ENCODE measurements around the gene NRIP2. TPM values are rescaled to one million over a fixed set of nuclear protein-coding genes. Genes with fewer than 3 reads are reported as not detected.

Gene NRIP2
- total RNA-seq, 1 experiment from 2014 or later, result not detected

DNA sequence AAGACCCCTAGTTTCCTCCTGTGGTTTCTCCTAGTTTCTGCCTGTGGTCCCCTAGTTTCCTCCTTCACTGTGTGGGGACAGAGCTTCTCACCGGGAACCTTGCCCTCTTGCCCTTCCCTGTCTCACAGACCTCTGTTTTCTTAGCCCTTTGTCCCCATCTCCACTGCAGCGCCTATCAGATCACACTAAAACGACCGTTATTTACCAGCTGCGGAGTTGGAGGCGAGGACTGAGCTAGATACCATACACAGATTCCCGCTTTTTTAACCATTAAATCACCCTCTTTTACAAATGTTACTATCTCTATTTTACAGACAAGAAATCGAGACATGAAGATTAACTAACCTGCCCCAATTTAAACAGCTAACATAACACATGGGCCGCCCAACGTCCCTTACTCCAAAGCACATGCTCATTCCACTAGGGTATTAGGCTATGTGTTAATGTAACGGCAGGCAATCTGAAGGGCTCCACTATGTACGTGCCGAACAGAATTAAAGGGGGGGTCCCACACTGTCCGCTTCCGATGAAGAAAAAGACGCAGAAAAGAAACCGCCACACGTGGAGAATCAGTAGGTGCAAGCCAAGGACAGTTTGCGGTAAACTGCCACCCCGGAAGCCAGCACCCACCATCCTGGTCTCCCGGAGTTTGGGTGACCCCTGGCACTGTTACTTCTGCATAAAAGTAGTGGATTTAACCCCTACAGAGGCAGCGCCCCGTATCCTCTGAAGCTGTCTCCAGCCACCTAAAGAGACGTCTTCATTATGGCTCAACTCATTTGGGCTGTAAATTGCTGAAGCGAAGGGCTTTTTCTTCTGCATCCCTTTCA, 41.9 kb downstream of the NRIP2 start:
- Histone ChIP-seq H3K27me3 (ENCODE audit: control insufficient read depth, insufficient read depth, low read length) (peaks cover 2% of the 10 kb centered on the region; the same call in 1 of the 2 replicates), H3K36me3 (replicated peaks; ENCODE audit: control insufficient read depth, insufficient read depth, low read length) (peaks cover 12% of the 10 kb centered on the region), H3K4me3 (ENCODE audit: insufficient read depth, low read depth, low read length) (no peak overlapping the region)
- DNase-seq, result no peak

DNA sequence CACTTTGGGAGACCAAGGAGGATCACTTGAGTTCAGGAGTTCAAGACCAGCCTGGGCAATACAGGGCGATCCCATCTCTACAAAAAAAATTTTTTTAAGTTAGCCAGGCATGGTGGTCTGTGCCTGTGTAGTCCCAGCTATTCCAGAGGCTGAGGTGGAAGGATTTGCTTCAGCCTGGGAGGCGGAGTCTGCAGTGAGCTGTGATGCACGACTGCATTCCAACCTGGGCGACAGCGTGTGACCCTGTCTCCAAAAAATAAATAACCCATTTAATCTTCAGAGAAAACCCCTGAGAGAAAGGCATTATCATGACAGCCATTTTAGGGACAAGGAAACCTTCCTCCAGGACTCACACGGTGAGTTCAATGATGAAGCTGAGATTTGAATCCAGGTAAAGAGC, 43.7 kb downstream of the NRIP2 start:
- Histone ChIP-seq H3K27me3 (ENCODE audit: control insufficient read depth, insufficient read depth, low read length) (peaks cover 2% of the 10 kb centered on the region; the same call in 1 of the 2 replicates), H3K36me3 (replicated peaks; ENCODE audit: control insufficient read depth, insufficient read depth, low read length) (no peaks in the 10 kb centered on the region), H3K4me3 (ENCODE audit: insufficient read depth, low read depth, low read length) (no peak overlapping the region)
- DNase-seq, result no peak

DNA sequence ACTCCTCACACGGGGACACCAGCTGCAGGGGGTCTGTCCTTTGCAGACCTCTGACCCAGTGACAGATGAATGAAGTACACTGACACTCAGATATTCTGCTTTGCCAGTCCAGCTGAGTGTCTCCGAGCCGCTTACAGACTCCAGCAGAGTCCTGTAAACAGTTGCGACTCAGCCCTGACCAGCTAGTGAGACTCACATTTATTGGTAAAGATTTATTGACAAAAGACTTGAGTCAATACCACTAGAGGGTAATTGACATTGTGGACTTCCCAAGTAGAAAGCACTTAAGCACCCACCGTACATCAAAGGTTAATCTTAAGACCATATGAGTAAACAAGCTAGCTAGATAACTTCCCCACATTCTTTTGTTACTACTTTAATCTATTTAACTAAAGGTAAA, 49.8 kb downstream of the NRIP2 start:
- Histone ChIP-seq H3K36me3 (replicated peaks; ENCODE audit: control insufficient read depth, insufficient read depth, low read length) (no peaks in the 10 kb centered on the region), H3K27me3 (ENCODE audit: control insufficient read depth, insufficient read depth, low read length) (no peaks in the 10 kb centered on the region; the same call in 1 of the 2 replicates), H3K4me3 (ENCODE audit: insufficient read depth, low read depth, low read length) (no peak overlapping the region)
- no peak for DNase-seq

DNA sequence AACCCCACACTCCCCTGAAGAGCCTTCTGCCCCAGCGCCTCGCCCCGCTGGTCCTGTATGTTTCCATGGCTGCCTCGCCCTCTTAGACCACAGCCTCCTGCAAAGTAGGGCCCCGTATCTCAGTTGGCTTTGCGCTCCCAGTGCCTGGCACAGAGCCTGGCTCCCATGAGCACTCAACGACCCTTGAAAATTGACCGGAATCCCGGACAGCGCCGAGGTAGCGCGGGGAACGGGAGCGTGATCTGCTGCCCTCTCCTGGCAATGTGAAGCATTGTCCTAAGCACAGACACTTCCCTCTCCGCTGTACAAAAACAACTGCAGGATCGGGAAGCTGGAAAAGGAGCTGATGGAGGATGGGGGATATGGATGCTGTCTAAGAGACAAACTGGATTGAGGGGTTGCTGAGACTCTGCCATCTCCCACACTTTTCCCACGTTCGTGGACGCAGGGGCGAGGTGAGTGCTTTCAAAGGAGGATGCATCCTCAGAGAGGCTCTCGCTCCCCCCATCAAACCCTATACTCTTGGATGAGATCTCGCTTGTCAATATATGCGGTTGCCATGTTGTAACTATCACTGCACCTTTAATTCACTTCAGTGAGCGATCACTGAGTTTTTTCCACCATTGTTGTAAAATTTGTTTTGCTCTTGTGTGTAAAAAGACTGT, 50.8 kb downstream of the NRIP2 start:
- DNase-seq, result peak; percentile 83

DNA sequence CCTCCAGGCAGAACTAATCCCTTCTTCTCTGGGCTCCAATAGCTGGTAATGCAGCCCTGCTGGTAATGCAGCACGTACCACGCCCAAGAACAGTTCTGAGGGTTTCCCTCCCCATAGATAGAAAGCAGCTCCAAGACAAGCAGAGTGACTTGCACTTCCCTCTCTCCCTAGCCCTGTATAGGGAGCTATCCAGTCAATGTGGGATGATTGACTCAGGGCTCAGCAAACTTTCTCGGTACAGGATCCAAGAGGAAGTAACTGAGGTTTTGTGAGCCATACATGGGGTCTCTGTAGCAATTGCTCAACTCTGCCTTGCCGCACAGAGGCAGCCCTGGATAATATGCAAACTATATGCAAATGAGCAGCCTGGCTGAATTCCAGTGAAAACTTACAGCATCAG, 55.6 kb downstream of the NRIP2 start:
- Histone ChIP-seq H3K27me3 (ENCODE audit: control insufficient read depth, insufficient read depth, low read length) (no peaks in the 10 kb centered on the region; the same call in 1 of the 2 replicates), H3K4me3 (ENCODE audit: insufficient read depth, low read depth, low read length) (no peak overlapping the region), H3K36me3 (replicated peaks; ENCODE audit: control insufficient read depth, insufficient read depth, low read length) (no peaks in the 10 kb centered on the region)
- DNase-seq, result peak; percentile 74

More for the DNA sequence above, 50.8 kb downstream of the NRIP2 start:
- H3K4me3 ChIP-seq (ENCODE audit: insufficient read depth, low read depth, low read length), result no peak overlapping the region
- no peaks in the 10 kb centered on the region for H3K36me3 ChIP-seq (replicated peaks; ENCODE audit: control insufficient read depth, insufficient read depth, low read length)
- no peaks in the 10 kb centered on the region; the same call in 1 of the 2 replicates for H3K27me3 ChIP-seq (ENCODE audit: control insufficient read depth, insufficient read depth, low read length)

DNA sequence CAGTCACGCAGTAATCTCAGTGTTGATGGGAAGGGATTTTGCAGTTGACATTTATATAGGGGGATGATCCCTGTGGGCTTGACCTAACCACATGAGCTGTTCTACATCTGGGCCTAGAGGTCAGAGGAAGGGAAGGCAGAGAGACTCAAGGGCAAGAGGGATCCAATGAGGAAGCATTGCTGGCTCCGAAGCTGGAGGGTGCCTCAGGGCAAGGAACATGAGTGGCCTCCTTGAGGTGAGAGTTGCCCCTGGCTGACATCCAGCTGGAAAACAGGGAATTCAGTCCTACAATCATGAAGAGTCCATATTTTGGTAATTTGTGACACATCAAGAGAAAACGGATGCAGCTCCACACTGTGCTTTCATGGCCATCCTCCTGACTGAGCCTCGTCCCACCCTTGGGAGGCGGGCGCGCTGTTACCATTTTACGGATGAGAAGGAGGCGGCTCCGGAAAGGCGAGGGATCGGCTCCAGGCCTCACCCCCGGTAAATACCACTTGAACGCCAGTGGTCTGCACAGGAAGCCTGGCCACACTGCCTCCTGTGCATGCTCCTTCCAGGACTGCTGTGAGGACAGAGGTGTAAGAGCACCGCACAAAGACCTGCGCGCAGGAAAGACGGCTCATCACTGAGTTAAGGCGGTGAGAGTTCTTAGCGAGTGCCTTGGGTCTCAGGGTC, 58.6 kb downstream of the NRIP2 start:
- H3K36me3 ChIP-seq (replicated peaks; ENCODE audit: control insufficient read depth, insufficient read depth, low read length), result no peaks in the 10 kb centered on the region
- H3K4me3 ChIP-seq (ENCODE audit: insufficient read depth, low read depth, low read length), result no peak overlapping the region
- no peaks in the 10 kb centered on the region for H3K27me3 ChIP-seq (ENCODE audit: control insufficient read depth, insufficient read depth, low read length)
- DNase-seq, result no peak

DNA sequence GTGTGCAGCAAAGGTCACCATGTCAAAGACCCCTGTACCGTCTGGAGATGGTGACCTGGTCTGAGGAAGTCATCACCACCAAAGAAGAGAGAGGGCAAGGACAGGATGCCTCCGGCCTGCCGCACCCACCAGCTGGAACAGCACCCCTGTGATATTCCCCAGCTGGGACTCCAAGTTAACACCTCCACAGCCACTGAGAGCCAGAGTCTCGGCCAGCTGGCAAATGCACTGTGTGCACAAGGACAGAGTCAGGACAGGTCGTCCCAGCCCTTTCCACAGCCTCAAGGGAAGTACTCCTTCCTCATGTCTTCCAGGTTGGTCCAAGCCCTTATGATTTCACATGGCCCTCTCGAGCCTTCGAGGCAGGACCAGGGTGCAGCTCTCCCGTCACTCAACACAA, 59.4 kb downstream of the NRIP2 start:
- no peaks in the 10 kb centered on the region for H3K27me3 ChIP-seq (ENCODE audit: control insufficient read depth, insufficient read depth, low read length)
- no peak overlapping the region for H3K4me3 ChIP-seq (ENCODE audit: insufficient read depth, low read depth, low read length)
- H3K36me3 ChIP-seq (replicated peaks; ENCODE audit: control insufficient read depth, insufficient read depth, low read length), result no peaks in the 10 kb centered on the region
- no peak for DNase-seq

Other genes starting within 250 kb of the NRIP2 start
- 143 and 147 TPM in 2 replicates for gene FKBP4, start 40.1 kb downstream of the NRIP2 start, total RNA-seq (2014; rRNA removed; shearing (Covaris generic))
- 11.8 and 20.5 TPM in 2 replicates for gene ITFG2, start 22.4 kb downstream of the NRIP2 start, total RNA-seq (2014; rRNA removed; shearing (Covaris generic))
- gene TEX52, start 22.0 kb upstream of the NRIP2 start, total RNA-seq (2014; rRNA removed; shearing (Covaris generic)), result not detected in 2 replicates
- gene FOXM1, start 42.1 kb upstream of the NRIP2 start, total RNA-seq (2014; rRNA removed; shearing (Covaris generic)), result 64.6 and 76.9 TPM in 2 replicates
- 100 and 106 TPM in 2 replicates for gene RHNO1, start 42.2 kb upstream of the NRIP2 start, total RNA-seq (2014; rRNA removed; shearing (Covaris generic))
- 17.2 and 20.2 TPM in 2 replicates for gene TULP3, start 55.9 kb upstream of the NRIP2 start, total RNA-seq (2014; rRNA removed; shearing (Covaris generic))
- 67.7 and 70.9 TPM in 2 replicates for gene TEAD4, start 124.4 kb upstream of the NRIP2 start, total RNA-seq (2014; rRNA removed; shearing (Covaris generic))
- 20.5 and 22.4 TPM in 2 replicates for gene TSPAN9, start 242.3 kb upstream of the NRIP2 start, total RNA-seq (2014; rRNA removed; shearing (Covaris generic))